NCI-H345 treated with DMSO at 0.1 percent for 48 hours (cell line): Measurements from ENCODE around the gene CD34.

ENCODE experiments used
- DNase-seq: peaks from one replicate; lab custom pipeline; 2025; ENCODE audit not compliant: unreplicated experiment; lab: John Stamatoyannopoulos, UW

CD34 gene

GRCh38 chr1:207901041-207901653 lies 9.8 kb downstream of the CD34 start:
- DNase-seq, result no peak

- no peak for DNase-seq
Observed at GRCh38 chr1:207898836-207899235, 12.1 kb downstream of the CD34 start.

GRCh38 chr1:207898260-207898659 lies 12.7 kb downstream of the CD34 start:
- no peak for DNase-seq

- DNase-seq, result no peak
Observed at GRCh38 chr1:207897188-207897587, 13.7 kb downstream of the CD34 start.

GRCh38 chr1:207896547-207896946 lies 14.4 kb downstream of the CD34 start:
- DNase-seq, result no peak

- no peak for DNase-seq
Observed at GRCh38 chr1:207894704-207895103, 16.2 kb downstream of the CD34 start.

- no peak for DNase-seq
Observed at GRCh38 chr1:207893737-207894582, 17.0 kb downstream of the CD34 start.

GRCh38 chr1:207892764-207893163 lies 18.2 kb downstream of the CD34 start:
- peak; percentile 61 for DNase-seq

GRCh38 chr1:207891148-207891547 lies 19.8 kb downstream of the CD34 start:
- no peak for DNase-seq

- DNase-seq, result no peak
Observed at GRCh38 chr1:207890136-207890738, 20.7 kb downstream of the CD34 start.

GRCh38 chr1:207888652-207889051 lies 22.3 kb downstream of the CD34 start:
- no peak for DNase-seq

GRCh38 chr1:207887542-207888201 lies 23.3 kb downstream of the CD34 start:
- no peak for DNase-seq

GRCh38 chr1:207886227-207886626 lies 24.7 kb downstream of the CD34 start:
- no peak for DNase-seq

GRCh38 chr1:207885129-207886032 lies 25.5 kb downstream of the CD34 start:
- DNase-seq, result peak; percentile 65

GRCh38 chr1:207884266-207885029 lies 26.5 kb downstream of the CD34 start:
- peak; percentile 89 for DNase-seq

- peak; percentile 89 for DNase-seq
Observed at GRCh38 chr1:207883660-207884250, 27.2 kb downstream of the CD34 start.

- no peak for DNase-seq
Observed at GRCh38 chr1:207883104-207883651, 27.7 kb downstream of the CD34 start.

- no peak for DNase-seq
Observed at GRCh38 chr1:207882692-207883091, 28.2 kb downstream of the CD34 start.

GRCh38 chr1:207878939-207879338 lies 32.0 kb downstream of the CD34 start:
- DNase-seq, result no peak
